Heart right ventricle (tissue), 16 donors: ENCODE measurements around the gene FAM221A. TPM values are rescaled to one million over a fixed set of nuclear protein-coding genes. Genes with fewer than 3 reads are reported as not detected.

Source experiments
- ATAC-seq, 8 donors: fragments of 200-7000 bp; cut with Tn5 transposase; one replicate each; pipeline ENCODE4 v1.9.1; 2020; ENCODE audit warnings: mild to moderate bottlenecking in 8 of 8, moderate library complexity in 8 of 8, moderate number of reproducible peaks in 1 of 8
- DNase-seq, 2 donors: peaks; one replicate each; pipeline ENCODE4 v3.0.0-alpha.2; 2020
- H3K27ac ChIP-seq, 10 donors: fragments of 200-600 bp; sonication (generic) in 2 of 10; one replicate each; pipeline versions ENCODE4 v1.5.0 to v1.8.0; 2020 to 2022; ENCODE audit warnings: mild to moderate bottlenecking in 3 of 10
- H3K27me3 ChIP-seq, 7 donors: fragments of 200-600 bp; one replicate each; pipeline ENCODE4 v1.8.0; 2021 to 2022; ENCODE audit warnings: mild to moderate bottlenecking in 2 of 7
- H3K36me3 ChIP-seq, 9 donors: fragments of 200-600 bp; sonication (generic) in 1 of 9; one replicate each; pipeline versions ENCODE4 v1.5.0 to v1.8.0; 2020 to 2022; ENCODE audit warnings: mild to moderate bottlenecking in 2 of 9
- H3K4me1 ChIP-seq, 9 donors: fragments of 200-600 bp; sonication (generic) in 1 of 9; one replicate each; pipeline versions ENCODE4 v1.5.0 to v1.8.0; 2020 to 2022; ENCODE audit warnings: mild to moderate bottlenecking in 4 of 9
- H3K4me3 ChIP-seq, 10 donors: fragments of 200-600 bp; sonication (generic) in 2 of 10; one replicate each; pipeline versions ENCODE4 v1.5.0 to v1.8.0; 2020 to 2022; ENCODE audit warnings: mild to moderate bottlenecking in 7 of 10, moderate library complexity in 2 of 10
- H3K9me3 ChIP-seq, 11 donors: fragments of 200-600 bp in 10 of 11; sonication (generic) in 2 of 11; one replicate each; pipeline versions ENCODE4 v1.5.0 to v1.8.0; 2013 to 2022; ENCODE audit warnings: mild to moderate bottlenecking in 2 of 11, control low read depth in 1 of 11, moderate library complexity in 1 of 11
- CTCF ChIP-seq, 9 donors: fragments of 200-600 bp; sonication (generic) in 2 of 9; IDR thresholded peaks; one replicate each; pipeline versions ENCODE4 v1.5.0 to v1.8.0; 2021 to 2022; ENCODE audit warnings: antibody characterized with exemption in 9 of 9, mild to moderate bottlenecking in 5 of 9, moderate library complexity in 1 of 9
- WGBS, 2 donors: extraction: QIAGEN DNeasy Blood & Tissue Kit; methylation state at CpG; one replicate each; pipeline ENCODE4 v1.1.7; 2013; ENCODE audit warnings: inconsistent platforms in 1 of 2; 5-methylcytosine and 5-hydroxymethylcytosine counted together
- intact Hi-C, 10 donors: fragments of 100-400 bp; cut with DNase I; formaldehyde crosslinking; loops; one replicate each; pipeline versions ENCODE4 v1.11.1 to v1.14.2; 2022
- polyA plus RNA-seq, 2 donors: library from polyadenylated mRNA; stranded (reverse); fragments of 200-250 nt; gene quantifications; one replicate each; pipeline ENCODE4 v1.2.3, GENCODE V29; 2013
- total RNA-seq, 10 donors: library from RNA; stranded (reverse); fragmentation: NEBNext Ultra II Directional in 3 of 10; extraction: Animal tissue kit (Norgen Biotek cat#: 25700) in 3 of 10; gene quantifications; one replicate each; pipeline versions ENCODE4 v1.2.1 to v1.2.4, GENCODE V29; 2021 to 2023
- donor health status: Arrhythmogenic right ventricular cardiomyopathy.
- donor health status: ischemic (EF 13 %, LVEDD 7.1; RV severe dilation, severe dysfunction).
- donor health status: healthy with polysubstance abuse.
- donor health status: DM: no; HTN: yes; CAD: no.
- donor health status: DM: no; HTN: no; CAD: no.
- donor health status: ischemic (EF 25% LVEDD 6.9; RV normal size, moderate dysfunction).
- donor health status: ischemic (EF 25% LVEDD 5.7; RV mildly dilated, moderate dysfunction).
- donor health status: healthy.
- donor health status: DM: yes; HTN: yes; CAD: no.
- donor health status: Ischemic cardiomyopathy.
- donor health status: ischemic (EF 35%, LVEDD 5.7; RV mildly dilated, moderate dysfunction).
- donor health status: nonischemic (EF 11% LVEDD 7.7; RV severe dilation, severe dysfunction).
- donor health status: DM: yes; HTN: yes; CAD: no.
- donor health status: PGD.
- donor health status: ischemic (EF 29% LVEDD 5.4; RV normal size, mild dysfunction).
- donor health status: nonischemic (EF 23%, LVEDD 6.1; RV moderate dilation, normal function).

FAM221A gene
- total and polyA plus RNA-seq, 12 donors = 1.4 to 6.8 (median 4.2) TPM

GRCh38 chr7:23698822-23699221 lies 18.8 kb downstream of the FAM221A start:
- Histone ChIP-seq H3K4me1 (no peaks in the 10 kb centered on the region), H3K27me3 (no peaks in the 10 kb centered on the region), H3K4me3 (no peak overlapping the region), H3K9me3 (peaks cover 0 to 3% (median 0%) of the 10 kb centered on the region in 11 donors), H3K36me3 (peaks cover 0 to 70% (median 15%) of the 10 kb centered on the region in 9 donors), H3K27ac (no peak overlapping the region)
- WGBS, 2 donors = 59 to 73% methylated on average over 2 of the region's 2 CpGs
- ATAC-seq (no peak), DNase-seq (no peak)
- TF ChIP-seq CTCF (IDR thresholded peaks at IDR 0.05) = no peak
- intact Hi-C loops = no loop called here

GRCh38 chr7:23700046-23700445 lies 20.0 kb downstream of the FAM221A start:
- Histone ChIP-seq H3K9me3 (peaks cover 0 to 4% (median under 1%) of the 10 kb centered on the region in 11 donors), H3K36me3 (peaks cover 0 to 70% (median 7%) of the 10 kb centered on the region in 9 donors), H3K27ac (no peak overlapping the region), H3K4me1 (no peaks in the 10 kb centered on the region), H3K4me3 (no peak overlapping the region), H3K27me3 (no peaks in the 10 kb centered on the region)
- intact Hi-C loops = no loop called here
- WGBS, 2 donors = 80 to 83% methylated on average over 4 of the region's 4 CpGs
- DNase-seq (no peak), ATAC-seq (no peak)
- no peak for TF ChIP-seq CTCF (IDR thresholded peaks at IDR 0.05)

- H3K4me1 ChIP-seq = no peaks in the 10 kb centered on the region
- no peak for TF ChIP-seq CTCF (IDR thresholded peaks at IDR 0.05)
Observed at GRCh38 chr7:23709081-23709750, 29.2 kb downstream of the FAM221A start.

GRCh38 chr7:23710000-23710399 lies 30.0 kb downstream of the FAM221A start, which contains the start of gene STK31:
Gene STK31 (plus strand): TSS chr7:23710219. CDS start chr7:23710286, 67 bp downstream.
- H3K4me1 ChIP-seq = no peaks in the 10 kb centered on the region
- no peak for TF ChIP-seq CTCF (IDR thresholded peaks at IDR 0.05)
- ATAC-seq = peak in 1 of 8 donors; percentile 28
- H3K27me3 ChIP-seq = no peaks in the 10 kb centered on the region
- H3K4me3 ChIP-seq = no peak within 1 kb of the TSS
- DNase-seq = no peak
- H3K36me3 ChIP-seq = peaks cover 0 to 14% (median 6%) of the 10 kb centered on the region in 9 donors
- intact Hi-C loops = loop anchor here in 6 of 10 donors (5.0 to 10.0 kb wide), 3 partner anchors 138 to 435 kb away; no protein-coding TSS in a partner anchor
- H3K27ac ChIP-seq = no peak within 1 kb of the TSS
- WGBS, 2 donors = 85 to 90% methylated on average over 33 of the region's 33 CpGs
- H3K9me3 ChIP-seq = peaks cover 0 to 17% (median 9%) of the 10 kb centered on the region in 11 donors

More at GRCh38 chr7:23709081-23709750, 29.2 kb downstream of the FAM221A start:
- peaks cover 0 to 20% (median 11%) of the 10 kb centered on the region in 11 donors for H3K9me3 ChIP-seq
- ATAC-seq (no peak), DNase-seq (no peak)
- WGBS, 2 donors = 90 to 94% methylated on average over 7 of the region's 7 CpGs
- H3K27me3 ChIP-seq = no peaks in the 10 kb centered on the region
- intact Hi-C loops = no loop called here
- H3K4me3 ChIP-seq = no peak overlapping the region
- H3K36me3 ChIP-seq = peaks cover 0 to 21% (median 13%) of the 10 kb centered on the region in 9 donors
- H3K27ac ChIP-seq = no peak overlapping the region
